ENCODE results near the gene MGAT1.
"Not testable (repeated sequence)": the region's sequence is repeated elsewhere in the genome, so short reads cannot be mapped to it uniquely, and the experiment has no call there.

Gene MGAT1

GRCh38 chr5:180830253-180831138, 27.9 kb upstream of the MGAT1 start:
- TF ChIP-seq CTCF (IDR thresholded peaks at IDR 0.05; ENCODE audit: low read depth, low read length) = no peak
- DNase-seq (ENCODE audit: extremely low read depth, low read depth) = no peak

- DNase-seq (ENCODE audit: extremely low read depth, low read depth) = no peak
- no peak for TF ChIP-seq CTCF (IDR thresholded peaks at IDR 0.05; ENCODE audit: low read depth, low read length)
Measured at GRCh38 chr5:180829726-180830125, 27.1 kb upstream of the MGAT1 start.

- DNase-seq (ENCODE audit: extremely low read depth, low read depth) = not testable (repeated sequence)
Measured at GRCh38 chr5:180828756-180829531, 26.3 kb upstream of the MGAT1 start.

GRCh38 chr5:180827374-180827773, 24.8 kb upstream of the MGAT1 start:
- not testable (repeated sequence) for DNase-seq (ENCODE audit: extremely low read depth, low read depth)

GRCh38 chr5:180825768-180826525, 23.3 kb upstream of the MGAT1 start:
- TF ChIP-seq CTCF (IDR thresholded peaks at IDR 0.05; ENCODE audit: low read depth, low read length) = no peak
- DNase-seq (ENCODE audit: extremely low read depth, low read depth) = no peak

GRCh38 chr5:180824630-180825476, 22.2 kb upstream of the MGAT1 start:
- no peak for DNase-seq (ENCODE audit: extremely low read depth, low read depth)
- TF ChIP-seq CTCF (IDR thresholded peaks at IDR 0.05; ENCODE audit: low read depth, low read length) = no peak

GRCh38 chr5:180823940-180824629, 21.5 kb upstream of the MGAT1 start:
- TF ChIP-seq CTCF (IDR thresholded peaks at IDR 0.05; ENCODE audit: low read depth, low read length) = no peak
- DNase-seq (ENCODE audit: extremely low read depth, low read depth) = no peak

All from AG09319 (cell line).